Pancreas (tissue), 10 donors: ENCODE data around the gene SCIN. TPM values are rescaled to one million over a fixed set of nuclear protein-coding genes. Genes with fewer than 3 reads are reported as not detected.
A peak's percentile ranks its signal among the peaks of the same experiment; 100 is the strongest.
"Not testable (repeated sequence)": the region's sequence is repeated elsewhere in the genome, so short reads cannot be mapped to it uniquely, and the experiment has no call there.

Source experiments
- ATAC-seq, 4 donors: fragments of 200-7000 bp; cut with Tn5 transposase; one replicate each; pipeline versions ENCODE4 v1.8.0 to v1.9.1; 2020; ENCODE audit warnings: mild to moderate bottlenecking in 4 of 4, moderate library complexity in 4 of 4
- DNase-seq, 6 donors: peaks; one replicate each; pipeline ENCODE4 v3.0.0-alpha.2; 2020
- FAIRE-seq: peaks from 2 replicates; lab custom pipeline; 2012; peaks lifted over from hg19 to GRCh38; lab: Jason Lieb, UNC
- H3K27ac ChIP-seq, 4 donors: fragments of 200-600 bp; sonication (generic); 1 replicate in 3 of 4; 2 replicates in 1 of 4; pipeline versions ENCODE4 v1.5.0 to v1.8.0; 2020
- H3K27me3 ChIP-seq, 4 donors: fragments of 200-600 bp; one replicate each; pipeline ENCODE4 v1.8.0; 2021
- H3K36me3 ChIP-seq, 3 donors: fragments of 200-600 bp; sonication (generic) in 1 of 3; one replicate each; pipeline versions ENCODE4 v1.5.0 to v1.8.0; 2020 to 2021
- H3K4me1 ChIP-seq, 3 donors: fragments of 200-600 bp; one replicate each; pipeline ENCODE4 v1.8.0; 2021
- H3K4me3 ChIP-seq, 4 donors: fragments of 200-600 bp; sonication (generic) in 2 of 4; one replicate each; pipeline versions ENCODE4 v1.5.0 to v1.8.0; 2020 to 2021
- H3K9me3 ChIP-seq, 4 donors: fragments of 200-600 bp; one replicate each; pipeline ENCODE4 v1.8.0; 2021
- WGBS, 2 donors: extraction: QIAGEN DNeasy Blood & Tissue Kit; methylation state at CpG; one replicate each; pipeline ENCODE4 v1.1.7; 2013; 5-methylcytosine and 5-hydroxymethylcytosine counted together
- intact Hi-C, 3 donors: fragments of 100-400 bp; cut with DNase I; formaldehyde crosslinking; loops; one replicate each; pipeline versions ENCODE4 v1.11.1 to v1.14.2; 2022
- polyA plus RNA-seq, 2 donors: library from polyadenylated mRNA; stranded (reverse); fragments of 200-250 nt; gene quantifications; one replicate each; pipeline ENCODE4 v1.2.3, GENCODE V29; 2013
- total RNA-seq, 6 donors: library from RNA; stranded (reverse); fragmentation: NEBNext Ultra II Directional in 4 of 6; extraction: Animal tissue kit (Norgen Biotek cat#: 25700) in 4 of 6; gene quantifications; one replicate each; pipeline versions ENCODE4 v1.2.1 to v1.2.4, GENCODE V29; 2021 to 2023
- TF ChIP-seq, protein P1 (sequence below), 4 donors: fragments of 200-600 bp; sonication (generic) in 3 of 4; IDR thresholded peaks; one replicate each; pipeline versions ENCODE4 v1.5.0 to v1.8.0; 2021; ENCODE audit warnings: antibody characterized with exemption in 4 of 4
- donor health status: healthy with polysubstance abuse.
- donor health status: DM: no; HTN: no; CAD: no; lungs with moderate emphysema.
- donor health status: DM: no; HTN: no; CAD: no.
- donor health status: control.
- donor health status: control.
- donor health status: Bipolar disorder and iron deficiency.
- donor health status: DM: yes; HTN: yes; CAD: no.
- donor health status: DM: no; HTN: no; CAD: no.
- donor health status: DM: no; HTN: no; CAD: no.
- donor health status: DM: yes; HTN: yes; CAD: no.

SCIN gene
- total and polyA plus RNA-seq, 8 donors, result 0.39 to 6.1 (median 1.1) TPM

DNA sequence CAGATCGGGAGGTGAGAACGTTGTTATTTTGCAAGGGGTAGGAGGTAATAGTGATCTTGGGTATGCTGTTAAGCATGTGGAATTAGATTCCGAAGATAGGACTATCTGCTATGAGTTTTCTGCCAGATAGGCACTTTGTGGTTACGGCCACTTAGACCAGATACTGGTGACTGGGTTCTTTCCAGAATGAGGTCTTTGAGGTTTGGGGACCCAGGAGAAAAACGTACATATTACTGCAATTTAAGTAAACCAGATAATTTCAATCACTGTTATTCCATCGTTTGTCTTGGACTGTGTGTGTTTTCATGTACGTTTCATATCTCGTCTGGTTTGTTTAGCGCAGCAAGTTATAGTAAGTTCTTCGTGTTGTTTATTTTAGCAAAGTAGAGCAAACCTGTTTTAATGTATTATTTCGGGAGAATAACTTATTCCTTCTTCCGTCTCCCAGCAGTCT, 117.2 kb downstream of the SCIN start:
- intact Hi-C loops, result loop anchor here in 1 of 3 donors (10.0 kb wide), 1 partner anchor 487 kb away; no protein-coding TSS in a partner anchor
- H3K9me3 ChIP-seq, result no peaks in the 10 kb centered on the region
- no peak for DNase-seq
- H3K4me1 ChIP-seq, result peaks cover 0 to 3% (median 0%) of the 10 kb centered on the region in 3 donors
- peak overlapping the region; percentile 86 to 95 (median 88) for H3K4me3 ChIP-seq
- TF ChIP-seq, protein P1, sequence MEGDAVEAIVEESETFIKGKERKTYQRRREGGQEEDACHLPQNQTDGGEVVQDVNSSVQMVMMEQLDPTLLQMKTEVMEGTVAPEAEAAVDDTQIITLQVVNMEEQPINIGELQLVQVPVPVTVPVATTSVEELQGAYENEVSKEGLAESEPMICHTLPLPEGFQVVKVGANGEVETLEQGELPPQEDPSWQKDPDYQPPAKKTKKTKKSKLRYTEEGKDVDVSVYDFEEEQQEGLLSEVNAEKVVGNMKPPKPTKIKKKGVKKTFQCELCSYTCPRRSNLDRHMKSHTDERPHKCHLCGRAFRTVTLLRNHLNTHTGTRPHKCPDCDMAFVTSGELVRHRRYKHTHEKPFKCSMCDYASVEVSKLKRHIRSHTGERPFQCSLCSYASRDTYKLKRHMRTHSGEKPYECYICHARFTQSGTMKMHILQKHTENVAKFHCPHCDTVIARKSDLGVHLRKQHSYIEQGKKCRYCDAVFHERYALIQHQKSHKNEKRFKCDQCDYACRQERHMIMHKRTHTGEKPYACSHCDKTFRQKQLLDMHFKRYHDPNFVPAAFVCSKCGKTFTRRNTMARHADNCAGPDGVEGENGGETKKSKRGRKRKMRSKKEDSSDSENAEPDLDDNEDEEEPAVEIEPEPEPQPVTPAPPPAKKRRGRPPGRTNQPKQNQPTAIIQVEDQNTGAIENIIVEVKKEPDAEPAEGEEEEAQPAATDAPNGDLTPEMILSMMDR (IDR thresholded peaks at IDR 0.05), result no peak
- no peak for FAIRE-seq
- no peaks in the 10 kb centered on the region for H3K36me3 ChIP-seq
- 6% methylated on average over 12 of the region's 12 CpGs for WGBS, 2 donors
- peak overlapping the region in 2 of 4 donors; percentile 3 to 94 for H3K27ac ChIP-seq
- ATAC-seq, result peak in 1 of 4 donors; percentile 0
- H3K27me3 ChIP-seq, result no peaks in the 10 kb centered on the region

DNA sequence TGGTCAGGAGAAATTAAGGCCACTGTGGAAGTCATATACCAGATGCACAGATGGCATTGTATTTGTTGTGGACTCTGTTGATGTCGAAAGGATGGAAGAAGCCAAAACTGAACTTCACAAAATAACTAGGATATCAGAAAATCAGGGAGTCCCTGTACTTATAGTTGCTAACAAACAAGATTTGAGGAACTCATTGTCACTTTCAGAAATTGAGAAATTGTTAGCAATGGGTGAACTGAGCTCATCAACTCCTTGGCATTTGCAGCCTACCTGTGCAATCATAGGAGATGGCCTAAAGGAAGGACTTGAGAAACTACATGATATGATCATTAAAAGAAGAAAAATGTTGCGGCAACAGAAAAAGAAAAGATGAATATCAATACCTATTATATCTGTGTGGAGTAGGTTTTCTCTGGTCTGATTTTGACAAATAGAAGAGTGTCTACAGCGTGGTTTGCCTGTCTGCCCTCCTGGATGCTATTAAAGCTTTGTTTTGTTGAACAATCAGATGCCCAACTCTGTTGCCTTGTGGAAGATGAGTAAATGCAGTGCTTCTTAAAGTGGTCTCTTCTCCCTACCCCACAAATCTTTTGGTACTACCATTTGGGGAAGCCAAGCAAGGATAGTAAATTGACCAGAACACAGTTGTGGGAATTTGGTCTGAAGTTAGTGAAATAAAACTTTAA, 118.1 kb downstream of the SCIN start:
- not testable (repeated sequence) for ATAC-seq

DNA sequence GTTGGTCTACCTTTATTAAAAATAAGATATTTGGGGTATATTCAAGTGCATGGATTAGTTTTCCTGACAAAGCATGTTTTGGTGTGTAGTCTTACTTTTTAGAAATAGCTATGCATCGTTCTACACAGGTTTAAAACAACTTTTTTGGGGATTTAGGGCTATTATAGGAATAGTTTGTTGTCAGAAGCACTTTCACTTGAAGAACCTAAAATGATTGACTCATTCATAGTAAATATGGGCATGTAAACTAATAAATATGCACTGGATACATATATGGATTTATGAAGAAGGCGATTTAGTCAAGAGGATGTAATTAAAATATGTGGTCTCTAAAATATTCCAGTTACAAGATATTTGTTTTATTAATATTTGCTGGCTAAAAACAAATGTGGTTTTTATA, 118.9 kb downstream of the SCIN start:
- no peak overlapping the region for H3K27ac ChIP-seq

More for the DNA sequence above, 118.1 kb downstream of the SCIN start:
- 86 to 90% methylated on average over 2 to 3 of the region's 3 CpGs for WGBS, 2 donors
- not testable (repeated sequence) for H3K4me3 ChIP-seq, H3K36me3 ChIP-seq, H3K4me1 ChIP-seq, H3K27ac ChIP-seq, H3K9me3 ChIP-seq, DNase-seq, H3K27me3 ChIP-seq
- intact Hi-C loops, result loop anchor here in 1 of 3 donors (10.0 kb wide), 1 partner anchor 486 kb away; no protein-coding TSS in a partner anchor
- FAIRE-seq, result peak; percentile 83

DNA sequence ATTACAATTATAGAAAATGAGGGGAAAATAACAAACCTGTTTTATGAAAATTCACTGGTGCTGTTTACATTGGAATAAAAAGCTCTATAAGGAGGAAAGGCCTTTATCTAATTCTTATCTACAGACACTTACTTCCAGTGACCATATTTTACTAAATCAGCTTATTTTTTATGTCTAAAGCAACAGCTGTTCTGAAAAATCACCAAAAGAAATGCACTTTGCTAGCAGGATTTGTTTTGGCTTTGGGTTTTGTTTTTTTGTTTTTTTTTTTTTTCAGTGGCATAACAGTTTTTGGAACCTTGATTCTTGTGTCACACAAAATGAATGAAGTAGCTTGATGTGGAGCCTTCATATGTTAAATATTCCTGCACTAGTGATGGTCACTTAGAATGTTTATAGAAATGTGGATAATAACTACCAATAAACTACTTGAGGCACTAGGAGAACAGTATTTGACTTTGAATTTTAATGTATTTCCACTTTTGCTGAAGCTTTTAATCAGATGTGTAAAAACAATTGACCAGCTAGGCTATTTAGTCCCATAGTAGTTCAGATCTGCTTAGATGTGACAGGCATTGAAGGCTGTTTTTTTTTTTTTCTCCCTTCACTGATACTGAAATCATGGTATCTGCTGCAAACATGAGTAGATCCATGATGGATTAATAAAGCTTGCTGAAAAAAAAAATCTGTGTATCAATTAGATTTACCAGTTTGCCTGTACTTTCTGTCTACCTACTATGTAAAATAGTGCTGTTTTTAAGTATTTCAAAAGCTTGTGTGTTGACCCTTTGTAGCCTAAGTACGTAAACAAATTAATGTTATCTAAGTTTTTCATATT, 119.7 kb downstream of the SCIN start:
- no peaks in the 10 kb centered on the region for H3K9me3 ChIP-seq
- no peak overlapping the region for H3K27ac ChIP-seq
- 92 to 94% methylated on average over 1 of the region's 1 CpG for WGBS, 2 donors
- H3K36me3 ChIP-seq, result no peaks in the 10 kb centered on the region
- FAIRE-seq, result no peak
- no peak for ATAC-seq
- TF ChIP-seq, protein P1 (IDR thresholded peaks at IDR 0.05), result no peak
- intact Hi-C loops, result no loop called here
- H3K4me3 ChIP-seq, result no peak overlapping the region
- H3K27me3 ChIP-seq, result no peaks in the 10 kb centered on the region
- peaks cover 0 to 3% (median 0%) of the 10 kb centered on the region in 3 donors for H3K4me1 ChIP-seq
- DNase-seq, result no peak

More for the DNA sequence above, 118.9 kb downstream of the SCIN start:
- WGBS, 2 donors, result 91 to 93% methylated on average over 2 of the region's 2 CpGs
- DNase-seq (no peak), ATAC-seq (no peak), FAIRE-seq (no peak)
- Histone ChIP-seq H3K4me3 (peak overlapping the region in 1 of 4 donors; percentile 2), H3K4me1 (peaks cover 0 to 3% (median 0%) of the 10 kb centered on the region in 3 donors), H3K27me3 (no peaks in the 10 kb centered on the region), H3K36me3 (no peaks in the 10 kb centered on the region), H3K9me3 (no peaks in the 10 kb centered on the region)
- TF ChIP-seq, protein P1 (IDR thresholded peaks at IDR 0.05), result no peak
- intact Hi-C loops, result loop anchor here in 1 of 3 donors (10.0 kb wide), 1 partner anchor 485 kb away; no protein-coding TSS in a partner anchor

DNA sequence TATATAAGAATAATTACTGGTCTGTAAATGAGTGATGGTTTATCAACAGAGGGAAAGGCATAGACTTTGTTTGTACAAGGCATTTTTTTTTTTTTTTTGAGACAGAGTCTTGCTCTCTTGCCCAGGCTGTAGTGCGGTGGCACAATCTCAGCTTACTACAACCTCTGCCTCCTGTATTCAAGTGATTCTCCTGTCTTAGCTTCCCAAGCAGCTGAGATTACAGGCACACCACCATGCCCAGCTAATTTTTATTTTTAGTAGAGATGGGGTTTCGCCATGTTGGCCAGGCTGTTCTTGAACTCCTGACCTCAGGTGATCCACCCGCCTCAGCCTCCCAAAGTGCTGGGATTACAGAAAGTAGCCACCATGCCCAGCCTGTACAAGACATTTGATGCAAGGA, 120.9 kb downstream of the SCIN start:
- H3K36me3 ChIP-seq, H3K4me1 ChIP-seq: not testable (repeated sequence)

More for the DNA sequence above, 120.9 kb downstream of the SCIN start:
- FAIRE-seq, ATAC-seq, H3K27ac ChIP-seq, H3K27me3 ChIP-seq, H3K9me3 ChIP-seq, H3K4me3 ChIP-seq, DNase-seq, intact Hi-C loops: not testable (repeated sequence)
- 96 to 98% methylated on average over 3 of the region's 3 CpGs for WGBS, 2 donors
